ENCODE measurements around the gene SLC17A9.

The SLC17A9 gene

DNA sequence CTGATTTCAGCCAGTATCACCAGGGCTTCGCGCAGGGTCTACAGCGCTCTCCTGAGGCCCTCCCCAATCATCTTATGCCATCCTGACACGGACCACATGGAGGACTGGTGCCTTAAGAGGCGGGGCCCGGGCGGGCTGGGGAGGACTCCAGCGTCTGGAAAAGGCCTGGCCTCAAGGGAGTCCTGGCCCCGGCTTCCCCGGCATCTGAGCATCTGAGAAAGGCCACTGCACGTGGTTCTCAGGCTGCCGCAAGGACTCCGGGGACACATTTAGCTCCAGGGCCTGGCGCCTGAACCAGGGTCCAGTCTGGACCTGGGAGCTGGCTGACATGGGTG lies 32.9 kb downstream of the SLC17A9 start:
- Mint-ChIP-seq H3K27ac (no peak overlapping the region), H3K27me3 (peaks cover 85% of the 10 kb centered on the region), H3K9me3 (no peaks in the 10 kb centered on the region), H3K36me3 (no peaks in the 10 kb centered on the region), H3K4me3 (no peak overlapping the region), H3K4me1 (peaks cover 28% of the 10 kb centered on the region)
- no peak for ATAC-seq

DNA sequence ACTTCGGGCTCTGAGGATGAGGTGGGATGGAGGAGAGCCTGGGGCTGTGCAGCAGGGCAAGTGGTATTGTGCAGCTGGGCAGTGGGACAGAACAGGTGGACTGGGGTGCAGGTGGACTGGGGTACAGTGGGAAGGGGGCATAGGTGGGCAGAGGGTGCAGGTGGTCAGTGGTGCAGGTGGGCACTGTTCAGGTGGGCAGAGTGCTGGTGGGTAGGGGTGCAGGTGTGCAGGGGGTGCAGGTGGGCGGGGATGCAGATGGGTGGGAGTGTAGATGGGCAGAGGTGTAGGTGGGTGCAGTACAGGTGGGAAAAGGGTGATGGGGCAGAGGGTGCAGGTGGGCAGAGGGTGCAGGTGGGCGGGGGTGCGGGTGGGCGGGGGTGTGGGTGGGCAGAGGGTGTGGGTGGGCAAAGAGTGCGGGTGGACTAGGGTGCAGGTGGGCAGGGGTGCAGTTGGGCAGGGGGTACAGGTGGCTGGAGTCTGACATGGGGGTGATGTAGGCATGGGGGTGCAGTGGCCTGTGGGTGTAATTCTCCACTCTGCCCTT lies 33.8 kb downstream of the SLC17A9 start:
- no peak overlapping the region for H3K4me3 Mint-ChIP-seq
- no peaks in the 10 kb centered on the region for H3K36me3 Mint-ChIP-seq
- peaks cover 21% of the 10 kb centered on the region for H3K4me1 Mint-ChIP-seq
- H3K27ac Mint-ChIP-seq = no peak overlapping the region
- H3K9me3 Mint-ChIP-seq = no peaks in the 10 kb centered on the region
- ATAC-seq = peak; percentile 70
- H3K27me3 Mint-ChIP-seq = peaks cover 85% of the 10 kb centered on the region

DNA sequence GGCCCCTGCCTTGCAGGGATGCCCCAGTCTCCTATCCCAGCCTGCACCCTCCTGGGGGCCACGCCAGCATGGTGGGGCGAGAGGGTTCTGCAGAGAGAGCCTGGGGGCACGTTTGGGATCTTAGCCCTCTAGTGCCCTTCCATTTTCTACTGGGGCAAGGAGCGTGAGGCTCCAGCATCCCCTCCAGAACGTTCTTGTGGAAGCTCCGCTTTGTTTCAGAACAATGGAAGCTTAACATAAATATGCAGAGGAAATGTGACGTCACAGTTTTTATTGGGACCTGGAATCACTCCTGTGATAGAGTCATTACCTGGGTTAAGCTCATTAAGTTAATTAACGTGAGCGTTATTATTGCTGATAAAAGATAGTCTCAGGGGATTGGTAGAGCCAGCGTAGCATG lies 34.6 kb downstream of the SLC17A9 start:
- Mint-ChIP-seq H3K36me3 (no peaks in the 10 kb centered on the region), H3K4me3 (no peak overlapping the region), H3K27ac (no peak overlapping the region), H3K9me3 (no peaks in the 10 kb centered on the region), H3K27me3 (peaks cover 78% of the 10 kb centered on the region), H3K4me1 (peaks cover 15% of the 10 kb centered on the region)
- ATAC-seq = no peak

DNA sequence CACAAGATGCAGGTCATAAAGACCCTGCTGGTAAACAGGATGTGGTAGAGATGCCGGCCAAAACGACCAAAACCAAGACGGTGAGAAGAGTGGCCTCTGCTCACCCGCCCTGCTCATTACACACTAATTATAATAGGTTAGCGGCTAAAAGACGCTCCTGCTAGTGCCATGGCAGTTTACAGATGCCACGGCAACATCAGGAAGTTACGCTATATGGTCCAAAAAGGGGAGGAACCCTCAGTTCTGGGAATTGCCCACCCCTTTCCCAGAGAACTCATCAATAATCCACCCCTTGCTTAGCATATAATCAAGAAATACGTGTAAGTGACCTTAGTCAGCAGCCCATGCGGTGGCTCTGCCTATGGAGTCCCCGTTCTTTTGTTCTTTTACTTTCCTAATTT lies 36.7 kb downstream of the SLC17A9 start:
- ATAC-seq = no peak
- peak overlapping the region; percentile 27 for H3K4me3 Mint-ChIP-seq
- peaks cover 11% of the 10 kb centered on the region for H3K4me1 Mint-ChIP-seq
- H3K36me3 Mint-ChIP-seq = no peaks in the 10 kb centered on the region
- peaks cover 72% of the 10 kb centered on the region for H3K27me3 Mint-ChIP-seq
- no peak overlapping the region for H3K27ac Mint-ChIP-seq
- H3K9me3 Mint-ChIP-seq = no peaks in the 10 kb centered on the region

DNA sequence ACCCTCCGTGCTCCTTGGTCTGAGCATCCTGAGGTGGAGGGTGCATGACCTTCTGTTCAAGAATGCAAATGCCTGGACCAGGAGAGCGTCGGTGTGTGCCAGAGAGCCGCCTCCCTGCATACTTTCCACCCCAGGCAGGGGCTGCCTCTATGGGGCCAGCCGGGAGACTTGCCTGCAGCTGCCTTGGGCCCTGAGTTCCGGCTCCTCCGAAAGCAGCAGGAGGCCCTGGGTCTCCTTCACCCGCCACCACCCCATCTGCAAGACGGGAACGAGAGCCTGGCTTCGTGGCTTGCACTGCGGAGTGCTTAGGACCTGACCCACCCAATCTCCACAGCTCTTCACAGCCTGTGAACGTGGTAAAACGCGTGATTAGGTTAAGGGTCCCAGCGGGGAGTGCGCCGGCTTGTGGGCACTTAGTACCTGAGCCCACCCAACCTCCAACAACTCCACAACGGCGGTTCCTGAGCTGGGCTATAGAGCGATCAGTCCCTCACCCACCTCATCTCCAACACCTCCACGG lies 37.9 kb downstream of the SLC17A9 start:
- Mint-ChIP-seq H3K4me1 (peaks cover 11% of the 10 kb centered on the region), H3K27me3 (peaks cover 72% of the 10 kb centered on the region), H3K27ac (no peak overlapping the region), H3K9me3 (no peaks in the 10 kb centered on the region), H3K4me3 (no peak overlapping the region), H3K36me3 (no peaks in the 10 kb centered on the region)
- ATAC-seq = no peak

DNA sequence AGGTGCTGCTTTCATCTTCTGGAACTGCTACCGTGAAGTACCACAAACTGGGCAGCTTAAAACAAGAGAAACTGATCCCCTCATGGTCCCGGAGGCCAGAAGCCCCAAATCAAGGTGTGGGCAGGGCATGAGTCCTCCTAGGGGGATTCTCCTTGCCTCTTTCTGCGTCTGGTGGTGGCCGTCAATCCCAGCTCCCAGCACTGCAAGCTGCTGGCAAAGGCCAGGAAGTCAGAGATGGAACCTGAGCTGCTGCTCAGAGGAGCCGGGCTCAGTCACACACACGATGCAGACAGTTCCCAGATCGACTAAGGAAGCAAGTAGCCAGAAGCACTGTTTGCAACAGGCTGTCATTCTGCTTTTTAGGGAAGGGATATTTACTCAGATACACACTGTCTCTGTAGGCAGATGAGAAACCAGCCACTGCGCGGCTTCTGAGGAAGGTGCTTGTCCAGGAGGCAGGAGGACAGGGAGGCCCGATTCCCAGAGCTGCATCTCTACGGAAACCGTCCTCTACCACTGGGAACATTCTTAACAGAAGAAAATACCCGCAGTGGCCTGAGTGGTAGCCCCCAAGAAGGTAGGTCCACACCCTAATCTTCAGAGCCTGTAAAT lies 38.8 kb downstream of the SLC17A9 start:
- Mint-ChIP-seq H3K36me3 (no peaks in the 10 kb centered on the region), H3K27me3 (peaks cover 74% of the 10 kb centered on the region), H3K9me3 (no peaks in the 10 kb centered on the region), H3K4me3 (no peak overlapping the region), H3K27ac (no peak overlapping the region), H3K4me1 (peaks cover 4% of the 10 kb centered on the region)
- ATAC-seq = no peak

DNA sequence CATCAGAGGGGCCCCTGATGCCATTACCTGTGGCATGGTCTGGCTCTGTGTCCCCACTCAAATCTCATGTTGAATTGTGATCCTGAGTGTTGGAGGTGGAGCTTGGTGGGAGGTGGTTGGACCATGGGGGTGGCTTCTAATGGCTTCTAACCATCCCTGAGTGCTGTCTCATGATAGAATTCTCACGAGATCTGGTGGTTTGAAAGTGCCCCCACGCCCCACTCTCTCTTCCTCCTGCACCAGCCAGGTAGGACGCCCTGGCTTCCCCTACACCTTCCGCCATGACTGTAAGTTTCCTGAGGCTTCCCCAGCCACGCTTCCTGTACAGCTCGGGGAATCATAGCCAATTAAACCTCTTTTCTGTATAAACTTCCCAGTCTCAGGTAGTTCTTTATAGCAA lies 39.4 kb downstream of the SLC17A9 start:
- no peak for ATAC-seq
- no peaks in the 10 kb centered on the region for H3K36me3 Mint-ChIP-seq
- no peak overlapping the region for H3K4me3 Mint-ChIP-seq
- no peak overlapping the region for H3K27ac Mint-ChIP-seq
- peaks cover 74% of the 10 kb centered on the region for H3K27me3 Mint-ChIP-seq
- peaks cover 4% of the 10 kb centered on the region for H3K4me1 Mint-ChIP-seq
- H3K9me3 Mint-ChIP-seq = no peaks in the 10 kb centered on the region

DNA sequence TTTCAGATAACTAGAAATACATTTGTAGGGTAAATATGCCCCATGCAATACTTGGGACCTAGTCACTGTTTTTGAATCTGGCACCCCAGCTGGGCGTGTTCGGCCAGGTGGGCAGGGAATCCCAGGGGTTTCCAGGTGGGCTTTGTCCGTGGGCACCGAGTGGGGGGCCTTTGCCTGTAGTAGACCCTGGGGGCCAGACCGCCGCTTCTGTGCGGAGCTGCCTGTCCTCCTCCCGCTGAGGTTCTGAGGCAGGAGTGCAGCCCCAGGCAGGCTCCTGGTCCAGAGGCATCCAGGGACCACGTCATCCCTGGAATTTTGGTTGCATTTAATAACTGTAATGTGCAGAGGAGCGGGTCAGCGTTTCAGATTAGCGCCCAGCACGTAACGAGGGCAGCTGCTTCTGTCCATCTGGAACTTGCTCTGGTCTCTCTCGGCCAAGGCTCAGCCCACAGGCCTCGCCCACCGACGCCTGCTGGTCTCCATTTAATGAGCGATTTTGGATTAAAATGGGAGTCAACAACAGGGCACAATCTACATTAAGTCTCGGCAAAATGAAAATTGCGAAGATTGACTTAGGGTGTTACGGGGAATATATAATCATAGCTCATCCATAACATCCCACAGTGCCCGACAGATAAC lies 41.5 kb downstream of the SLC17A9 start:
- H3K36me3 Mint-ChIP-seq = no peaks in the 10 kb centered on the region
- no peak overlapping the region for H3K4me3 Mint-ChIP-seq
- H3K9me3 Mint-ChIP-seq = no peaks in the 10 kb centered on the region
- no peak for ATAC-seq
- peaks cover 77% of the 10 kb centered on the region for H3K27me3 Mint-ChIP-seq
- H3K4me1 Mint-ChIP-seq = peaks cover 4% of the 10 kb centered on the region
- H3K27ac Mint-ChIP-seq = no peak overlapping the region

DNA sequence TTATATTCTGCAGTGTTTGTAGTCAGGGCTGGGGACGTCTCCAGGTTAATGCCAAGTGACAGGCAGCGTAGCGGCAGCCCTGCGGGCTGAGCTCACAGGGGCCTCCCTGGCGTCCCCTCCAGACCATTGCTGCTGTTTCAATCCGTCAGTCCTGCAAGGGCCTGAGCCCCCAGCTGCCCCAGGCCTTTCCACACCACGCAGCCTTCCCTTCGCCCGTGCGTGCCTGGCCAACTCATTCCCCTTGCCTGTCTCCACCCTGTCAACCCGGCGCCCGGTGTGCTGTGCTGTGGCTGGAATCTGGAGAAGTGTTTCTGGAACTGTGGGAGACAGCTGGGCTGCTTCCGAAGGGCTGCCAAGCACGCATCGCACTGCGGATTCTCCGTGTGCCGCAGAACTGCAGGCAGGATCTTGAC lies 42.4 kb downstream of the SLC17A9 start:
- no peak for ATAC-seq
- Mint-ChIP-seq H3K9me3 (no peaks in the 10 kb centered on the region), H3K4me3 (no peak overlapping the region), H3K27ac (no peak overlapping the region), H3K4me1 (peaks cover 4% of the 10 kb centered on the region), H3K36me3 (no peaks in the 10 kb centered on the region), H3K27me3 (peaks cover 86% of the 10 kb centered on the region)

DNA sequence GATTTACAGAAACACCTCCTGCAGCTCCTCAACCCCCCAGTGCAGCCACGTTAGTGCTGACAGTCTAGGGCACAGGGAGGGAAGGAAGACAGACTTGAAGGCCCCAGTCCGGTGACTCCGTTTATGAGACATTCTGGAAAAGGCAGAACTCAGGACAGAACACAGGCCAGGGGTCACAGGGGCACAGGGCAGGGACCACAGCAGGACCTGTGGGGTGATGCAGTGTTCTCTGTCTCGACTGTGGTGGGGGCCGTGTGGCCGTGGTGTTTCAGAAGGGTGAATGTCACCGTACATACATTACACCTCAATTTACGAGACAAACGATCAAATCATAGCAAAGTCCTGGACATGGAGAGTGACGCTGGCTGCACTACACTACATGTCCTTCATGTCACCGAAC lies 43.0 kb downstream of the SLC17A9 start:
- Mint-ChIP-seq H3K4me3 (no peak overlapping the region), H3K9me3 (no peaks in the 10 kb centered on the region), H3K27ac (no peak overlapping the region), H3K27me3 (peaks cover 88% of the 10 kb centered on the region), H3K36me3 (no peaks in the 10 kb centered on the region), H3K4me1 (peaks cover 4% of the 10 kb centered on the region)
- no peak for ATAC-seq

DNA sequence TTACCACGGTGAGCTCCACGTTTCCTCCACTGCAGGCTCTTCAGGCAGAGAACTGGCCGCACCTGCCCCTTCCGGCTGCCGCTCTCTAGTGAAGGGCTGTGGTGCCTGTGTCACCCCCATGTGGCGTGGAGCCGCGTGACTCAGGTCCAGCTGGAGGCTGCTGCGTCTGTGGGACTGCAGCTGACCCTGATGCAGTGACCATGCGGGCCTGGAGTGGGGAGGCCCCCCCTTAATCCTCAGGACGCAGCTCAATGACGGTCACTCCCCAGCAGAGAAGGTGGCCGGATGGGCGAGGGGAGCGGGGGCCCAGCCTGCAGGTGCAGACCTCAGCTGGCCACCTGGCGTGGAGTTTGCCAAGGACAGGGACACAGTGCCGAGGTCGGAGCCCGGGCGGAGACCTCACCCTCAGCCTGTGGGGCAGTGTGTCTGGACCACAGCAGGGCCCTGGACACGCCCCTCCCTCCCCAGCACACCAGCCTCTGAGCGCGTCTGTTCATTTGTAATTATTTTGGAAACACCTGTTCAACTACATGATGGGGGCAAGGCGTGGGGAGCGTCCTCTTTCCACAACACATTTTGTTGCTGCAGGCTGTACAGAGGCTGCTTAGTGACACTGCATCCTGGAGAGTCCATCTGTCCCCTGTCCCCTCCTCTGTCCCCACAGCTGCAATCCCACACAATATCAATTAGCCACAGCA lies 43.5 kb downstream of the SLC17A9 start:
- Mint-ChIP-seq H3K27ac (no peak overlapping the region), H3K4me3 (no peak overlapping the region), H3K36me3 (no peaks in the 10 kb centered on the region), H3K4me1 (peaks cover 4% of the 10 kb centered on the region), H3K9me3 (no peaks in the 10 kb centered on the region), H3K27me3 (peaks cover 88% of the 10 kb centered on the region)
- ATAC-seq = no peak

DNA sequence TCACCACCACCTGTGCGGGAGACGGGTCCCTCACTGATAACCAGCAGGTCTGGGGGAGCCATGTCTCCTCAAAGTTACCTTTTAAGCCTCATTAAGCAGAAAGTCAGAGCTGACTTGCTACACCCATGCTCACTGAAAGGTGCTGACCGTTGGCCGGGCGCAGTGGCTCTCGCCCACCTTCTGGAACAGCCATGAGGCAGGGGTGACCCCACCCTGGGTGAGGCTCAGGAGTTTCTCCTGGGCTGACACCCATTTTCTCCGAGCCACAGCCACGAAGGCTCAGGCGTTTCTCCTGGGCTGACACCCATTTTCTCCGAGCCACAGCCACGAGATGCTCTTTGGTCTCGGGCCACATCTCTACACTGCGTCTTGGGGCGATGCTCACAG lies 44.1 kb downstream of the SLC17A9 start:
- Mint-ChIP-seq H3K36me3 (no peaks in the 10 kb centered on the region), H3K27me3 (peaks cover 89% of the 10 kb centered on the region), H3K4me1 (no peaks in the 10 kb centered on the region), H3K4me3 (no peak overlapping the region), H3K9me3 (no peaks in the 10 kb centered on the region), H3K27ac (no peak overlapping the region)
- no peak for ATAC-seq

DNA sequence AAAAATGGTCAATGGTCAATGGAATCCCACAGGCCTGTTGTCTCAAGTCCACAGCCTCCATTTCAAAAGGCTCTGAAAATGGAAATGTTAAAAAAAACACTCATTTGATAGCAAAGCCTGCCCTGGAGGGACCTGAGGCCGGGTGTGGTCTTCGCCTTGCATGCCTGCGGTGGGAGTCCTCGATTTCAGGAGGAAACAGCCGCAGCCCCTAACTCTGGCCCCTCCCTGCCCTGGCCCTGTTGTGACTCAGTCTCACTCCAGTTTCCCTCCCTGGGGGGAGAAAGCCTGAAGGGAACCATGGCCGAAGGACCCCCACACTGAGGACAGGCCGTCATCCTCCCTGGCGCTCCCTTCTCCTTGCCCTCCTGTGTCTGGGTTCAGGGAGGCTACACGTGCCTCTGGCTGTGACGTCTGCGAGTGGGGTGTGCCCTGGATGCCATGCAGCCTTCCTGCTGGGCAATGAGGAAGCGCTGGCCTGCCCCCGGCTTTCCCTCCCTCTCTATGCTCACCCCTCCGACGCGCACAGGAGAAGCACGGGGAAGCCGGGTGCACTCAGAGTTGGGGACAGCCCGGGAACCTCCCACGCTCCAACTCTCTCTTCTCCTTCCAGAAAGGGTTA lies 45.0 kb downstream of the SLC17A9 start:
- H3K9me3 Mint-ChIP-seq = no peaks in the 10 kb centered on the region
- H3K4me3 Mint-ChIP-seq = no peak overlapping the region
- H3K27ac Mint-ChIP-seq = no peak overlapping the region
- no peaks in the 10 kb centered on the region for H3K4me1 Mint-ChIP-seq
- ATAC-seq = no peak
- H3K36me3 Mint-ChIP-seq = no peaks in the 10 kb centered on the region
- H3K27me3 Mint-ChIP-seq = peaks cover 94% of the 10 kb centered on the region

DNA sequence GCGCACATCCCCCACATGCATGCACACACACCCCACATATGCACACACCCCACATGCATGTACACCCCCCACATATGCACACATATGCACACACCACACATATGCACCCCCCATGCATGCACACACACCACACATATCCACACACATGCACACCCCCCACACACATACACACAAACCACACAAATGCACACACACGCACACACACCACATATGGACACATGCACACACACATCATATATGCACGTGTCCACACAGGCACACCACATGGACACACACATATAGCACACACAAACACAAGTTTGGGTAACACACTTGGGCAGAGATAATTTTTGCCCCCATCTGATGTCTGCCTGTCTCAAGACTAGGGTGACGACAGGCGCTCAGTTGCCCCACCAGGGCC lies 45.9 kb downstream of the SLC17A9 start:
- peaks cover 94% of the 10 kb centered on the region for H3K27me3 Mint-ChIP-seq
- no peak overlapping the region for H3K27ac Mint-ChIP-seq
- H3K4me3 Mint-ChIP-seq = no peak overlapping the region
- H3K36me3 Mint-ChIP-seq = no peaks in the 10 kb centered on the region
- ATAC-seq = no peak
- no peaks in the 10 kb centered on the region for H3K4me1 Mint-ChIP-seq
- H3K9me3 Mint-ChIP-seq = no peaks in the 10 kb centered on the region

DNA sequence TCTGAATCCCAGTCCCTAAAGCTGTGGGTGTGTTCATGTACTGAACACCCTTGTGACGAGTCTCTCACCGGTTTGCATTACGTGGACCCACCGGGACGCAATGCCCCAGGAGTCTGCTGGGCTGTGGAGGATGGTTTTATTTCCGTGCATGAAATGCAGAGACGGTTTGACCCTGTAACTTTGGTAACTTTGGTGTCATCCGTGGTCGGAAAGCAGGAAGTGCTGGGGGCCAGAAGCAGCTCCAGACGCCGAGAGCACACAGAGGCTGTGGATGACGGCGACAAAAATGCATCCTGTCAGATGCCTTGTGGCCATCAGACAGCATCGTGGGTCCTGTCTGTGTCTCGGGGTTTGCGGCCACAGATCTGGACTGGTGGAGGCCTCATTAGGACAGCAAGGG lies 47.1 kb downstream of the SLC17A9 start:
- H3K9me3 Mint-ChIP-seq = no peaks in the 10 kb centered on the region
- no peaks in the 10 kb centered on the region for H3K4me1 Mint-ChIP-seq
- no peak overlapping the region for H3K4me3 Mint-ChIP-seq
- no peak overlapping the region for H3K27ac Mint-ChIP-seq
- ATAC-seq = no peak
- H3K36me3 Mint-ChIP-seq = no peaks in the 10 kb centered on the region
- peaks cover 99% of the 10 kb centered on the region for H3K27me3 Mint-ChIP-seq

All from stimulated activated memory B cell treated with anti-CD40 and anti-IgM and Interleukin-4, amounts not matched to agents 10 μg/mL and 1 μg/mL and 100 μg/mL, for 72 hours (primary cell).